Esophagus squamous epithelium (tissue), 4 donors: ENCODE data around the gene FXYD6.

Experiments used
- POLR2A ChIP-seq, 4 donors: fragments of 450-650 bp; IDR thresholded peaks; one replicate each; pipeline ENCODE4 v1.6.1; 2017; ENCODE audit warnings: antibody characterized with exemption in 4 of 4, mild to moderate bottlenecking in 4 of 4, moderate library complexity in 3 of 4
- TF ChIP-seq, protein P1 (sequence below), 6 experiments: fragments of 450-650 bp in 4 of 6; fragments of 200-600 bp in 2 of 6; sonication (generic) in 2 of 6; IDR thresholded peaks; one replicate each; pipeline ENCODE4 v1.5.1; 2016 to 2019; ENCODE audit warnings: antibody characterized with exemption in 6 of 6, mild to moderate bottlenecking in 4 of 6, moderate library complexity in 4 of 6

DNA sequence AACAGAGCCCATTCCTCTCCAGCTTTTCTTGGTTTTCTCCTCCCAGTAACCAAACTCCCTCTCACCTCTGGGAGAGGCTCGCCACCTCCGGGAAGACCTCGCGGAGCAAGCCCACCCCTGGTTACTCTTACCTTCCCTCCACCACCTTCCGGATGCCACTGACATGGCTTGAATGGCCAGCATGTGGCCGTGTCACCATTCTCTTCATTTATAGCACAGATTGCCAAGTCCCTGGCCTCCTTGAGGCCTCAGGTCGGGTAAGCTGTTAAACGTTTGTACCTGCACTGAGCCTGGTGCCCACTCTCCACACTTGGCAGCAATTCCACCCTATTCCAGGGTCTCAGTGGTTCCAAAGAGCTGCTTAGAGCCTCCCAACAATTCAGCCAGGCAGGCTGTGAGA, 43.9 kb downstream of the FXYD6 start:
- no peak for TF ChIP-seq POLR2A (IDR thresholded peaks at IDR 0.05)
- TF ChIP-seq, protein P1, sequence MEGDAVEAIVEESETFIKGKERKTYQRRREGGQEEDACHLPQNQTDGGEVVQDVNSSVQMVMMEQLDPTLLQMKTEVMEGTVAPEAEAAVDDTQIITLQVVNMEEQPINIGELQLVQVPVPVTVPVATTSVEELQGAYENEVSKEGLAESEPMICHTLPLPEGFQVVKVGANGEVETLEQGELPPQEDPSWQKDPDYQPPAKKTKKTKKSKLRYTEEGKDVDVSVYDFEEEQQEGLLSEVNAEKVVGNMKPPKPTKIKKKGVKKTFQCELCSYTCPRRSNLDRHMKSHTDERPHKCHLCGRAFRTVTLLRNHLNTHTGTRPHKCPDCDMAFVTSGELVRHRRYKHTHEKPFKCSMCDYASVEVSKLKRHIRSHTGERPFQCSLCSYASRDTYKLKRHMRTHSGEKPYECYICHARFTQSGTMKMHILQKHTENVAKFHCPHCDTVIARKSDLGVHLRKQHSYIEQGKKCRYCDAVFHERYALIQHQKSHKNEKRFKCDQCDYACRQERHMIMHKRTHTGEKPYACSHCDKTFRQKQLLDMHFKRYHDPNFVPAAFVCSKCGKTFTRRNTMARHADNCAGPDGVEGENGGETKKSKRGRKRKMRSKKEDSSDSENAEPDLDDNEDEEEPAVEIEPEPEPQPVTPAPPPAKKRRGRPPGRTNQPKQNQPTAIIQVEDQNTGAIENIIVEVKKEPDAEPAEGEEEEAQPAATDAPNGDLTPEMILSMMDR (IDR thresholded peaks at IDR 0.05) = no peak
